DMS79 treated with DMSO at 0.1 percent for 48 hours (cell line): ENCODE results near the gene CREG2.
"Not testable (repeated sequence)": the region's sequence is repeated elsewhere in the genome, so short reads cannot be mapped to it uniquely, and the experiment has no call there.

ENCODE experiments used
- DNase-seq: peaks from one replicate; lab custom pipeline; 2025; lab: John Stamatoyannopoulos, UW

CREG2 gene

GRCh38 chr2:101341901-101342624 lies 45.2 kb downstream of the CREG2 start:
- DNase-seq, result peak; percentile 20

- no peak for DNase-seq
Observed at GRCh38 chr2:101341421-101341820, 45.9 kb downstream of the CREG2 start.

- DNase-seq, result no peak
Observed at GRCh38 chr2:101340141-101340551, 47.2 kb downstream of the CREG2 start.

- DNase-seq, result no peak
Observed at GRCh38 chr2:101339266-101339880, 47.9 kb downstream of the CREG2 start.

GRCh38 chr2:101337877-101338276 lies 49.4 kb downstream of the CREG2 start:
- DNase-seq, result no peak

- no peak for DNase-seq
Observed at GRCh38 chr2:101332885-101333766, 54.2 kb downstream of the CREG2 start.

- DNase-seq, result no peak
Observed at GRCh38 chr2:101331202-101331601, 56.1 kb downstream of the CREG2 start.

- no peak for DNase-seq
Observed at GRCh38 chr2:101330253-101330933, 56.9 kb downstream of the CREG2 start.

GRCh38 chr2:101329026-101329425 lies 58.3 kb downstream of the CREG2 start:
- no peak for DNase-seq

GRCh38 chr2:101328474-101329007 lies 58.8 kb downstream of the CREG2 start:
- no peak for DNase-seq

GRCh38 chr2:101327863-101328394 lies 59.4 kb downstream of the CREG2 start:
- DNase-seq, result peak; percentile 95

- no peak for DNase-seq
Observed at GRCh38 chr2:101325425-101325824, 61.9 kb downstream of the CREG2 start.

GRCh38 chr2:101316568-101316967 lies 70.7 kb downstream of the CREG2 start:
- not testable (repeated sequence) for DNase-seq

- no peak for DNase-seq
Observed at GRCh38 chr2:101311696-101312017, 75.6 kb downstream of the CREG2 start.

- no peak for DNase-seq
Observed at GRCh38 chr2:101310834-101311695, 76.2 kb downstream of the CREG2 start.

GRCh38 chr2:101310090-101310833 lies 77.0 kb downstream of the CREG2 start:
- no peak for DNase-seq

GRCh38 chr2:101308432-101309210 lies 78.7 kb downstream of the CREG2 start, which contains the start of gene RNF149:
Gene RNF149 (minus strand): TSS chr2:101308701. CDS start chr2:101308588, 113 bp downstream.
- peak; percentile 67 for DNase-seq

- DNase-seq, result no peak
Observed at GRCh38 chr2:101307950-101308431, 79.3 kb downstream of the CREG2 start.

GRCh38 chr2:101307503-101307902 lies 79.8 kb downstream of the CREG2 start:
- DNase-seq, result no peak
